Measurements from ENCODE around the gene TTPAL.

- no peak for TF ChIP-seq CTCF (IDR thresholded peaks at IDR 0.05)
- TF ChIP-seq POLR2AphosphoS5 (IDR thresholded peaks at IDR 0.05) = no peak
- no peak for TF ChIP-seq EP300 (IDR thresholded peaks at IDR 0.05)
- TF ChIP-seq POLR2A (IDR thresholded peaks at IDR 0.05) = no peak
Measured at GRCh38 chr20:44457016-44457415, 18.7 kb upstream of the TTPAL start.

Data from gastroesophageal sphincter (tissue), 3 donors.